ENCODE measurements around the gene WDFY1.

GRCh38 chr2:223950448-223951347, 5.6 kb upstream of the WDFY1 start:
- TF ChIP-seq, protein P1, sequence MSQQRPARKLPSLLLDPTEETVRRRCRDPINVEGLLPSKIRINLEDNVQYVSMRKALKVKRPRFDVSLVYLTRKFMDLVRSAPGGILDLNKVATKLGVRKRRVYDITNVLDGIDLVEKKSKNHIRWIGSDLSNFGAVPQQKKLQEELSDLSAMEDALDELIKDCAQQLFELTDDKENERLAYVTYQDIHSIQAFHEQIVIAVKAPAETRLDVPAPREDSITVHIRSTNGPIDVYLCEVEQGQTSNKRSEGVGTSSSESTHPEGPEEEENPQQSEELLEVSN (IDR thresholded peaks at IDR 0.05; ENCODE audit: borderline replicate concordance in 1 of 2, extremely low read depth in 1 of 2, insufficient read depth in 1 of 2, insufficient read length in 1 of 2, low read depth in 1 of 2, low read length in 1 of 2, poor library complexity in 1 of 2, severe bottlenecking in 1 of 2), result no peak
- TF ChIP-seq CTCF (IDR thresholded peaks at IDR 0.05 in 2 of 3, conservative IDR thresholded peaks at IDR 0.05 in 1 of 3; ENCODE audit: insufficient read depth in 2 of 3, low read depth in 1 of 3, low read length in 3 of 3), result no peak

Measured in K562 (cell line).